Activated CD8-positive, alpha-beta memory T cell treated with anti-CD3 and anti-CD28 coated beads, Interleukin-2, amount 50 U/mL, for 1 hour (primary cell): ENCODE results near the gene PRKCE.
A peak's percentile ranks its signal among the peaks of the same experiment; 100 is the strongest.

Source experiments
- DNase-seq: peaks from one replicate; pipeline ENCODE4 v3.0.0-alpha.2; 2020; ENCODE audit errors: extremely low read depth

Gene PRKCE

GRCh38 chr2:45631955-45632354 is 19.5 kb upstream of the PRKCE start:
- DNase-seq, result no peak

GRCh38 chr2:45634223-45634622 is 17.3 kb upstream of the PRKCE start:
- no peak for DNase-seq

GRCh38 chr2:45636008-45636407 is 15.5 kb upstream of the PRKCE start:
- DNase-seq, result no peak

- DNase-seq, result no peak
Measured at GRCh38 chr2:45637440-45637839, 14.0 kb upstream of the PRKCE start.

GRCh38 chr2:45640576-45640975 is 10.9 kb upstream of the PRKCE start:
- DNase-seq, result no peak

GRCh38 chr2:45643095-45643494 is 8.4 kb upstream of the PRKCE start:
- no peak for DNase-seq

GRCh38 chr2:45643543-45644542 is 7.6 kb upstream of the PRKCE start:
- DNase-seq, result no peak

- DNase-seq, result no peak
Measured at GRCh38 chr2:45646289-45646688, 5.2 kb upstream of the PRKCE start.

- DNase-seq, result no peak
Measured at GRCh38 chr2:45647356-45647755, 4.1 kb upstream of the PRKCE start.

GRCh38 chr2:45647986-45648520 is 3.4 kb upstream of the PRKCE start:
- DNase-seq, result no peak

GRCh38 chr2:45648636-45649035 is 2.8 kb upstream of the PRKCE start:
- no peak for DNase-seq

GRCh38 chr2:45649462-45649857 is 2.0 kb upstream of the PRKCE start:
- no peak for DNase-seq

GRCh38 chr2:45649858-45650811 is 1.3 kb upstream of the PRKCE start:
- no peak for DNase-seq

GRCh38 chr2:45650851-45651414 is 542 bp upstream of the PRKCE start:
- peak; percentile 90 for DNase-seq

GRCh38 chr2:45652090-45653031 is 886 bp downstream of the PRKCE start:
- DNase-seq, result no peak

GRCh38 chr2:45653122-45653913 is 1.8 kb downstream of the PRKCE start:
- DNase-seq, result no peak

GRCh38 chr2:45654250-45654649 is 2.8 kb downstream of the PRKCE start:
- no peak for DNase-seq

GRCh38 chr2:45661828-45662227 is 10.4 kb downstream of the PRKCE start:
- no peak for DNase-seq

GRCh38 chr2:45664635-45665261 is 13.3 kb downstream of the PRKCE start:
- no peak for DNase-seq
